G401 (cell line): Measurements from ENCODE around the gene EIF3B. TPM values are rescaled to one million over a fixed set of nuclear protein-coding genes. Genes with fewer than 3 reads are reported as not detected.
"Not testable (repeated sequence)": the region's sequence is repeated elsewhere in the genome, so short reads cannot be mapped to it uniquely, and the experiment has no call there.

Experiments used
- DNase-seq: peaks from one replicate; pipeline ENCODE4 v3.0.0-alpha.2; 2015; ENCODE audit warnings: low spot score
- in situ Hi-C: cut with HindIII; loops from 2 replicates; pipeline ENCODE4 v1.10.0; 2016; ENCODE audit warnings: low sequenced_read_pairs, mixed read lengths
- total RNA-seq: library from RNA; depleted of rRNA; stranded (reverse); fragments of >200 nt; shearing (Covaris generic); gene quantifications from 2 replicates; pipeline ENCODE4 v1.2.3, GENCODE V29; 2014

The EIF3B gene
- total RNA-seq, 1 experiment from 2014 or later: 294 TPM

- DNase-seq: no peak
- in situ Hi-C loops: no loop called here
Observed at GRCh38 chr7:2336626-2337299, 17.9 kb upstream of the EIF3B start.

GRCh38 chr7:2347351-2348063, 7.1 kb upstream of the EIF3B start:
- DNase-seq, in situ Hi-C loops: not testable (repeated sequence)

- in situ Hi-C loops: no loop called here
- DNase-seq: no peak
Observed at GRCh38 chr7:2350055-2350454, 4.6 kb upstream of the EIF3B start.

GRCh38 chr7:2350861-2351260, 3.8 kb upstream of the EIF3B start:
- in situ Hi-C loops: no loop called here
- DNase-seq: no peak

GRCh38 chr7:2353113-2353935, 1.3 kb upstream of the EIF3B start:
- DNase-seq: no peak
- in situ Hi-C loops: no loop called here

- peak; percentile 89 for DNase-seq
- in situ Hi-C loops: no loop called here
Observed at GRCh38 chr7:2353936-2354185, 766 bp upstream of the EIF3B start.

GRCh38 chr7:2354939-2355704, 495 bp downstream of the EIF3B start:
- in situ Hi-C loops: no loop called here
- DNase-seq: no peak

GRCh38 chr7:2355705-2356008, 1.0 kb downstream of the EIF3B start:
- DNase-seq: no peak
- in situ Hi-C loops: no loop called here

GRCh38 chr7:2357165-2357564, 2.5 kb downstream of the EIF3B start:
- in situ Hi-C loops: no loop called here
- DNase-seq: no peak

- in situ Hi-C loops: no loop called here
- DNase-seq: no peak
Observed at GRCh38 chr7:2357571-2357970, 2.9 kb downstream of the EIF3B start.

- in situ Hi-C loops: no loop called here
Observed at GRCh38 chr7:2358968-2359527, 4.4 kb downstream of the EIF3B start.

GRCh38 chr7:2359610-2360009, 5.0 kb downstream of the EIF3B start:
- DNase-seq: no peak
- in situ Hi-C loops: no loop called here

More at GRCh38 chr7:2358968-2359527, 4.4 kb downstream of the EIF3B start:
- no peak for DNase-seq

GRCh38 chr7:2360796-2361195, 6.2 kb downstream of the EIF3B start:
- no peak for DNase-seq
- in situ Hi-C loops: no loop called here

- DNase-seq: no peak
- in situ Hi-C loops: no loop called here
Observed at GRCh38 chr7:2362385-2363088, 7.9 kb downstream of the EIF3B start.

- DNase-seq: no peak
- in situ Hi-C loops: no loop called here
Observed at GRCh38 chr7:2369139-2369538, 14.5 kb downstream of the EIF3B start.

- in situ Hi-C loops: no loop called here
- DNase-seq: no peak
Observed at GRCh38 chr7:2371329-2371728, 16.7 kb downstream of the EIF3B start.

GRCh38 chr7:2372724-2373123, 18.1 kb downstream of the EIF3B start:
- in situ Hi-C loops: no loop called here
- DNase-seq: no peak

- no peak for DNase-seq
- in situ Hi-C loops: no loop called here
Observed at GRCh38 chr7:2373124-2373556, 18.5 kb downstream of the EIF3B start.

GRCh38 chr7:2373646-2374045, 19.0 kb downstream of the EIF3B start:
- DNase-seq: peak; percentile 50
- in situ Hi-C loops: no loop called here
